NCI-H2171 treated with DMSO at 0.1 percent for 48 hours (cell line): ENCODE results near the gene WNT2B.

Source experiments
- DNase-seq: peaks from one replicate; lab custom pipeline; 2025; lab: John Stamatoyannopoulos, UW

Gene WNT2B

DNA sequence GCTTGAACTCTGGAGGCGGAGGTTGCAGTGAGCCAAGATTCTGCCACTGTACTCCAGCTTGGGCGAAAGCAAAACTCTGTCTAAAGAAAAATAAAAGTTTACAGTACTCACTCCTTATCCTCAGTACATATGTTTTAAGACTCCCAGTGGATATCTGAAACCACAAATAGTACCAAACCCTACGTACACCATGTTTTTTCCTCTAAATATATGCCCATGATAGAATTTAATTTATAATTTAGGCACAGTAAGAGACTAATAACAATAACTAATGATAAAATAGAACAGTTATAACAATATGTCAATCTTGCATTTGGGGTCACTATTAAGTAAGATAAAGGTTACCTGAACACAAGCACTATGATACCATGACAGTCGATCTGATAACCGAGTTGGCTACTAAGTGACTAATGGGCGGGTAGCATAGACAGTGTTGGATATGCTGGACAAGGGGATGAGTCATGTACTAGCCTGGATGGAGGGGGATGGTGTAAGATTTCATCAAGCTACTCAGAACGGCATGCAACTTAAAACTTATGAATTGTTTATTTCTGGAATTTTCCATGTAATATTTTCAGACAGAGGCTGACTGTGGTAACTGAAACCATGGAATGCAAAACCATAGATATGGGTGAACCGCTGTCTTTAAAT, 66.5 kb downstream of the WNT2B start:
- no peak for DNase-seq

DNA sequence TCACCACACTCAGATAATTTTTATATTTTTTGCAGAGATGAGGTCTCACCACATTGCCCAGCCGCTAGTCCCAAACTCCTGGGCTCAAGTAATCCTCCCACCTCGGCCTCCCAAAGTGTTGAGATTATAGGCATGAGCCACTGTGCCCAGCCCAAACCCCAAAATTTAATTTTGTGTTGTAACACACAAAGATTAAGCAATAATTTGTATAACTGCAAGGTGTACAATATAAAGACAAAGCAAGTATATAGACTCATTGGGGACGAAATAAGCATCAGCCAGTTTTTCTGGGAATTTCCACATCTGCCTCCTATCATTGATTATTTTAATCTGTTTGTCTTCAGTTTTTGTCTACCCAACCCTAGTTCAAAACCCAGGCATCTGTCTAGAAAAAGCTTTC, 67.5 kb downstream of the WNT2B start:
- DNase-seq = no peak
